PC-9 (cell line): ENCODE measurements around the gene NCS1. TPM values are rescaled to one million over a fixed set of nuclear protein-coding genes. Genes with fewer than 3 reads are reported as not detected.
A peak's percentile ranks its signal among the peaks of the same experiment; 100 is the strongest.

ENCODE experiments used
- BruUV-seq: library from RNA; stranded (reverse); fragments of 400-500 nt; replicated peaks from 2 replicates; lab custom pipeline; 2021; lab: Mats Ljungman, UMichigan
- CTCF ChIA-PET: fragments of 300-600 bp; sonication (Branson Sonifier 250); formaldehyde crosslinking; loops from one replicate; lab custom pipeline; 2022; ENCODE audit warnings: antibody characterized with exemption; lab: Charles Lee
- POLR2A ChIA-PET: fragments of 300-600 bp; sonication (Branson Sonifier 250); formaldehyde crosslinking; loops from one replicate; lab custom pipeline; 2022; ENCODE audit warnings: antibody characterized with exemption; ENCODE audit not compliant: unreplicated experiment; lab: Charles Lee
- DNase-seq, 2 experiments: peaks; one replicate each; pipeline versions ENCODE4 v3.0.0 to v3.0.0-alpha.2; 2015 to 2022; ENCODE audit warnings: mixed read lengths in 1 of 2
- H2AFZ ChIP-seq: fragments of 200-600 bp; sonication (generic); 2 replicates; pipeline ENCODE4 v1.8.1; 2017; ENCODE audit warnings: antibody characterized with exemption
- H3F3A ChIP-seq: fragments of 200-600 bp; sonication (generic); 2 replicates; pipeline ENCODE4 v1.8.1; 2017; ENCODE audit warnings: antibody characterized with exemption, mild to moderate bottlenecking, low read depth; ENCODE audit not compliant: insufficient read depth
- H3K27ac ChIP-seq: fragments of 200-600 bp; sonication (generic); 2 replicates; pipeline ENCODE4 v1.6.1; 2016; ENCODE audit warnings: mixed run types
- H3K27me3 ChIP-seq: fragments of 200-600 bp; sonication (generic); 2 replicates; pipeline ENCODE4 v1.6.1; 2016; ENCODE audit warnings: low read depth, mixed run types; ENCODE audit not compliant: insufficient read depth
- H3K36me3 ChIP-seq: fragments of 200-600 bp; sonication (generic); 2 replicates; pipeline ENCODE4 v1.6.1; 2016; ENCODE audit warnings: low read depth, mixed run types
- H3K4me1 ChIP-seq: fragments of 200-600 bp; sonication (generic); replicated peaks from 2 replicates; pipeline ENCODE4 v1.6.1; 2016; ENCODE audit warnings: mixed run types; ENCODE audit not compliant: insufficient read depth
- H3K4me2 ChIP-seq: fragments of 200-600 bp; sonication (generic); 2 replicates; pipeline ENCODE4 v1.6.1; 2017; ENCODE audit warnings: mixed run types
- H3K4me3 ChIP-seq: fragments of 200-600 bp; sonication (generic); 2 replicates; pipeline ENCODE4 v1.6.1; 2016; ENCODE audit warnings: mixed run types
- H3K79me2 ChIP-seq: fragments of 200-600 bp; sonication (generic); 2 replicates; pipeline ENCODE4 v1.6.1; 2017; ENCODE audit warnings: low read depth, mixed run types
- H3K9me2 ChIP-seq: fragments of 200-600 bp; sonication (generic); 2 replicates; pipeline ENCODE4 v1.8.1; 2017; ENCODE audit warnings: mild to moderate bottlenecking; ENCODE audit not compliant: insufficient read depth
- H3K9me3 ChIP-seq: fragments of 200-600 bp; sonication (generic); 2 replicates; pipeline ENCODE4 v1.8.1; 2016; ENCODE audit warnings: low read depth; ENCODE audit not compliant: insufficient read depth
- H4K20me1 ChIP-seq: fragments of 200-600 bp; sonication (generic); 2 replicates; pipeline ENCODE4 v1.8.1; 2017; ENCODE audit not compliant: insufficient read depth
- CTCF ChIP-seq: fragments of 200-600 bp; sonication (generic); conservative IDR thresholded peaks from 2 replicates; pipeline ENCODE4 v1.6.1; 2017; ENCODE audit warnings: mixed run types, antibody characterized with exemption, mild to moderate bottlenecking, moderate library complexity
- EZH2 ChIP-seq: fragments of 200-600 bp; sonication (generic); IDR thresholded peaks from 2 replicates; pipeline ENCODE4 v1.8.0; 2017; ENCODE audit warnings: antibody characterized with exemption, low read depth
- intact Hi-C: fragments of 100-400 bp; cut with micrococcal nuclease; formaldehyde crosslinking; loops from one replicate; pipeline ENCODE4 v1.10.0; 2022; ENCODE audit not compliant: unreplicated experiment
- total RNA-seq: library from RNA; stranded (reverse); gene quantifications from 2 replicates; pipeline ENCODE4 v1.2.3, GENCODE V29; 2021

NCS1 gene
- total RNA-seq, 1 experiment from 2014 or later: 59.2 TPM

GRCh38 chr9:130183133-130183762 is 11.0 kb downstream of the NCS1 start:
- Histone ChIP-seq H3K27me3 (no peaks in the 10 kb centered on the region), H3K79me2 (peaks cover 15% of the 10 kb centered on the region), H3K4me3 (no peak overlapping the region), H3K4me1 (peaks cover 11% of the 10 kb centered on the region), H3K9me3 (no peaks in the 10 kb centered on the region), H4K20me1 (peaks cover 21% of the 10 kb centered on the region), H3K4me2 (no peak overlapping the region), H3F3A (no peaks in the 10 kb centered on the region), H3K27ac (no peak overlapping the region), H2AFZ (no peak overlapping the region), H3K36me3 (no peaks in the 10 kb centered on the region), H3K9me2 (no peaks in the 10 kb centered on the region)
- POLR2A ChIA-PET: interaction anchor here (0.6 to 0.7 kb wide), 2 partner anchors 762 to 816 kb away, joined by 3 to 6 read pairs; no protein-coding TSS in a partner anchor
- intact Hi-C loops: no loop called here
- BruUV-seq: no TSS peak
- peak in 1 of 2 experiments; percentile 64 for DNase-seq
- CTCF ChIA-PET: interaction anchor here (0.7 kb wide), 1 partner anchor 99 kb away, joined by 3 read pairs; no protein-coding TSS in a partner anchor
- TF ChIP-seq EZH2: no peak
- TF ChIP-seq CTCF: no peak

GRCh38 chr9:130185017-130185416 is 12.8 kb downstream of the NCS1 start:
- H3K79me2 ChIP-seq: peaks cover 24% of the 10 kb centered on the region
- H3K4me1 ChIP-seq: peaks cover 11% of the 10 kb centered on the region

DNA sequence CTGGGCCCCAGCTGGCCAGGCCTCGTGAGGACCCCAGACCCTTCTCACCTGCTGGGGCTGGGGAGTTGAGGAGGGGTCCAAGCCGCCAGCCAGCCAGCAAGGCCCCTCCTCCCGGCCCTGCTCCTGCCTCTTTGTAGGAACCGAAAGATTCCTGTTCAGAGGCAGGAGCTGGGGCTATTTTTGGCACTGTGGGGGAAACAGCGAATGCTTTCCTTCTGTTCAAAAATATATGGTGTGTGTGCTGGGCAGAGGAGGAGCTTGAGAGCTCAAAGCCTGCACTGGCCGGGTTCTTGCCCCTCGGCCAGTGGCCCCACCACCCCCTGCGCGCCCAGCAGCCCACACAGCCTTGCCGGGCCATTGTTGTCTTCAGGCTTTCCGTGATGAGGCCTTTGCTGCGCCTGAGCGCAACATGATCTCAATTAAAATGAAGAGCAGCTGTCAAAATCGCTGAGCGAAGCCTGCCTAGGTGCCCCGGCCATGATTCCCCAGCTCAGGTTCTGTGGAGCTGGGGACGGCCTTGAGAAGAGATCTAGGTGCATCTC is 13.4 kb downstream of the NCS1 start:
- H3F3A ChIP-seq: no peaks in the 10 kb centered on the region
- DNase-seq: no peak
- H2AFZ ChIP-seq: no peak overlapping the region
- H3K9me2 ChIP-seq: no peaks in the 10 kb centered on the region
- no peaks in the 10 kb centered on the region for H3K36me3 ChIP-seq
- H4K20me1 ChIP-seq: peaks cover 22% of the 10 kb centered on the region
- ChIA-PET POLR2A (no interaction called here), CTCF (interaction anchor here (0.5 kb wide), 1 partner anchor 50 kb away, joined by 3 read pairs; no protein-coding TSS in a partner anchor)
- H3K4me2 ChIP-seq: no peak overlapping the region
- no TSS peak for BruUV-seq
- H3K27ac ChIP-seq: no peak overlapping the region
- no peaks in the 10 kb centered on the region for H3K9me3 ChIP-seq
- intact Hi-C loops: loop anchor here (2.0 kb wide), 2 partner anchors 57 to 67 kb away; no protein-coding TSS in a partner anchor
- no peak overlapping the region for H3K4me3 ChIP-seq
- TF ChIP-seq EZH2 (no peak), CTCF (no peak)
- H3K27me3 ChIP-seq: no peaks in the 10 kb centered on the region
- peaks cover 24% of the 10 kb centered on the region for H3K79me2 ChIP-seq
- H3K4me1 ChIP-seq: peaks cover 11% of the 10 kb centered on the region

More at GRCh38 chr9:130185017-130185416, 12.8 kb downstream of the NCS1 start:
- H3K9me3 ChIP-seq: no peaks in the 10 kb centered on the region
- H3F3A ChIP-seq: no peaks in the 10 kb centered on the region
- no peak for DNase-seq
- no peak overlapping the region for H3K27ac ChIP-seq
- intact Hi-C loops: no loop called here
- H3K36me3 ChIP-seq: no peaks in the 10 kb centered on the region
- no peak overlapping the region for H3K4me2 ChIP-seq
- ChIA-PET POLR2A (no interaction called here), CTCF (no interaction called here)
- H3K9me2 ChIP-seq: no peaks in the 10 kb centered on the region
- H3K27me3 ChIP-seq: no peaks in the 10 kb centered on the region
- no peak overlapping the region for H2AFZ ChIP-seq
- BruUV-seq: no TSS peak
- TF ChIP-seq EZH2 (no peak), CTCF (no peak)
- no peak overlapping the region for H3K4me3 ChIP-seq
- H4K20me1 ChIP-seq: peaks cover 22% of the 10 kb centered on the region
